CD1c-positive myeloid dendritic cell (primary cell): ENCODE data around the gene HILPDA.
"Not testable (repeated sequence)": the region's sequence is repeated elsewhere in the genome, so short reads cannot be mapped to it uniquely, and the experiment has no call there.

Experiments used
- DNase-seq: peaks from one replicate; pipeline ENCODE4 v3.0.0-alpha.2; 2016; ENCODE audit errors: extremely low spot score

The HILPDA gene

DNA sequence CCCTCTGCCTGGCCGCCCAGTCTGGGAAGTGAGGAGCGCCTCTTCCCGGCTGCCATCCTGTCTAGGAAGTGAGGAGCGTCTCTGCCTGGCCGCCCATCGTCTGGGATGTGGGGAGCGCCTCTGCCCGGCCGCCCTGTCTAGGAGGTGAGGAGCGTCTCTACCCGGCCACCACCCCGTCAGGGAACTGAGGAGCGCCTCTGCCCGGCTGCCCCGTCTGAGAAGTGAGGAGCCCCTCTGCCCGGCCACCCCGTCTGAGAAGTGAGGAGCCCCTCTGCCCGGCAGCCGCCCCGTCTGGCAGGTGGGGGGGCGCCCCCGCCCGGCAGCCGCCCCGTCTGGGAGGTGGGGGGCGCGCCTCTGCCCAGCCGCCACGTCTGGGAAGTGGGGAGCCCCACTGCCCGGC is 7.7 kb downstream of the HILPDA start:
- not testable (repeated sequence) for DNase-seq

DNA sequence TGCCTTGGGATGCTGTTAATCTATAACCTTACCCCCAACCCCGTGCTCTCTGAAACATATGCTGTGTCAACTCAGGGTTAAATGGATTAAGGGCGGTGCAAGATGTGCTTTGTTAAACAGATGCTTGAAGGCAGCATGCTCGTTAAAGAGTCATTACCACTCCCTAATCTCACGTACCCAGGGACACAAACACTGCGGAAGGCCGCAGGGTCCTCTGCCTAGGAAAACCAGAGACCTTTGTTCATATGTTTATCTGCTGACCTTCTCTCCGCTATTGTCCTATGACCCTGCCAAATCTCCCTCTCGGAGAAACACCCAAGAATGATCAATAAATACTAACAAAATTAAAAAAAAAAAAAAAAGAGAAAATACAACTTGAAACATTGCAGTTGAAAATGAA is 8.3 kb downstream of the HILPDA start:
- DNase-seq, result not testable (repeated sequence)

DNA sequence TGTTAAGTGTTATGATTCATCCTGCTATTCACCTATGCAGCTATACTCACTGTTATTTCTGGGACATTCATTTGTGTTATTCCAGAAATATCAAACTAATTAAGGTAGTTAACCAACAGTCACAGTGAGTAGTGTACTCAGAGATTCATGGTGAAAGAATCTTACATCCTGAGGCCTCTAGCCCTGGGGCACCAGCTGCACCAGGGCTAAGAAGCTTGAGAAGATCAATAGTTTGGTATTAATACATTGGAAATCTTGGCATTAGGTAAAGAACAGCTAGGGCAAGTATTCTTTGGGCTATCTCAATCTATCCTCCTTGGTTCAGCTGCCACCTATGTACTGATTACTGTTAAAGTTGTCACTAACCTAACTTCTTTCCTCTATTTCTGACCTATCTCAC is 11.2 kb downstream of the HILPDA start:
- not testable (repeated sequence) for DNase-seq

DNA sequence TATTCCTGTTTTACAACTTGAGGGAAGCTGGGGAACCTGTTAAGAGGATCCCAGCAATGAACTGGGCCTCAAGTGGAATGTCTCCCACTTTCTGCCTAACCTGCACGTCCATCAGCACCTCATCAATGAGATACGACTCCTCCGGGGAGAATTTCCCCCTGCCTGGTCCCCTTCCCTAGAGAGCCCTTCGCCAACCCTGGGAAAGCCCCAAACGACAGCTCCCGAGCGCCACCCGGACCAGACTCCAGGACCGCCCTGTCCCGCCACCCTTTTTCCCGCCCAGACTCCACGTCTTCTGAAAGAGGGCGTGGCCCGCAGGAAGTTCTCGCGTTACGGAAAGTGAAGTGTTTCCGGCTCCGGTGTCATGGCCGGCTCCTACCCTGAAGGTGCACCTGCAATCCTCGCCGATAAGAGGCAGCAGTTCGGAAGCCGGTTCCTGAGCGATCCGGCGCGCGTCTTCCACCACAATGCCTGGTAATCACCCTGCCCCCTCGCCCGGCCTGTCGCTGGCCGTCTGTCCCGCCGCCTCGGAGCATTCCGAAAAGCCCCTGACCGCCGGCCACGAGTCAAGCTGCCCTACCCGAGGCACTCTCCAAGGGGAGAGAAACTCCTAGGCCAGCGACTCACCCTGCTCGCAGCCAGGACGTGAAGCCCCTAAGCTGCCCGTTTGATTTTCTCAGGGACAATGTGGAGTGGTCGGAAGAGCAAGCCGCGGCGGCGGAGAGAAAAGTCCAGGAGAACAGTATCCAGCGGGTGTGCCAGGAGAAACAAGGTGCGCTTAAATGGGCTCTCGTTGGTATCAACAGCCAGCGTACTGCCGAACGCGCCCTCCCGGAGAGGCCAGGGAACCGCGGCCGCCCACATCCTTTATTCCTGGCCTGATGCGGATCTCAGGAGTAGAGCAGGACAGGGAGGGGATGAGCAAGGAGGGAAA is 21.0 kb downstream of the HILPDA start, which contains the start of gene METTL2B:
METTL2B (plus strand) TSS at position 347 of the 934 bp plus-strand sequence; CDS start at position 365, 18 bp downstream.
- peak; percentile 96 for DNase-seq

DNA sequence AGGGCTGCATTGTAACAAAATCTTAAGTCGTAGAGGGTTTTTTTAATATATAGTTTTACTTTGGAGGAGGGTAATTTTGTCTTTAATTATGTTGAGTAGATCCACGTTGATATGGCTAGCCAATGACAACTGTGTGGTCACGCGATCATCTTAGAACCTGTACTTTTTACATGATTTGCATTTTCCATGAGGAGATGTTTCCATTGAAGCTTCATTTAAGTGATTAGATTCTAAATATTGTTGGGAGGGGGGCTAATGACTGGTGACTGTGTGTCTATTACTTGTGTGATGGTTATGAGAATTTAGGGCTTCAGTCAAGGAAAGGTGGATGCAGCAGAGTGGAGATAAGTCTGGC is 21.6 kb downstream of the HILPDA start:
- DNase-seq, result not testable (repeated sequence)

DNA sequence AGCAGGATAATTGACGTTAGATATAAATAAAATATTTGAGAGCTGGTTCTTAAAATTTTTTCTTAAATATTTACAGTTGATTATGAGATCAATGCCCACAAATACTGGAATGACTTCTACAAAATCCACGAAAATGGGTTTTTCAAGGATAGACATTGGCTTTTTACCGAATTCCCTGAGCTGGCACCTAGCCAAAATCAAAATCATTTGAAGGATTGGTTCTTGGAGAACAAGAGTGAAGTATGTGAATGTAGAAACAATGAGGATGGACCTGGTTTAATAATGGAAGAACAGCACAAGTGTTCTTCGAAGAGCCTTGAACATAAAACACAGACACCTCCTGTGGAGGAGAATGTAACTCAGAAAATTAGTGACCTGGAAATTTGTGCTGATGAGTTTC is 23.4 kb downstream of the HILPDA start:
- not testable (repeated sequence) for DNase-seq

DNA sequence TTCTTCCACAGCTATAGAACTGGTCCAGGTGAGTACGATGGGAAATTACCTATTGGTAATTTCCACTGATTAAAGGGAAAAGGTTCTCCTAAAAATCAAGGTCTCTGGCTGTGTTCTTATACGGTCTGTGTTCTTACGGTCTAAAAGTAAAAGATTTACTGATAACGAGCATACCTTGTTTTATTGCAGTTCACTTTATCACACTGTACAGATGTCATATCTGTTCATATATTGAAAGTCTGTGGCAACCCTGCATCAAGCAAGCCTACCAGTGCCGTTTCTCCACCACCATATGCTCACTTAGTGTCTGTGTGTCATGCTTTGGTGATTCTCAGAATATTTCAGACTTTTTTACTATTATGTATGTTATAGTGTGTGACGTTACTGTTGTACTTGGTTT is 32.5 kb downstream of the HILPDA start:
- not testable (repeated sequence) for DNase-seq

DNA sequence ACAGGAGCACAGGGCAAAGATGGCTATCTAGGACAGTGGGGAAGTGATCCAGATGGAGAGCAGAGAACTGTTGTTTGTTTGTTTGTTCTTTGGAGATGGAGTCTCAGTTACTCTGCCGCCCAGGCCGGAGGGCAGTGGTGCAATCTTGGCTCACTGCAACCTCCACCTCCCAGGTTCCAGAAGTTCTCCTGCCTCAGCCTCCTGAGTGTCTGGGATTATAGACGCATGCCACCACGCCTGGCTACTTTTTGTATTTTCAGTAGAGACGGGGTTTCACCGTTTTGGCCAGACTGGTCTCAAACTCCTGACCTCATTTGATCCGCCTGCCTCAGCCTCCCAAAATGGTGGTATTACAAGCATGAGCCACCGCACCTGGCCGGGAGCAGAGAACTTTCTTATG is 41.7 kb downstream of the HILPDA start:
- DNase-seq, result no peak

DNA sequence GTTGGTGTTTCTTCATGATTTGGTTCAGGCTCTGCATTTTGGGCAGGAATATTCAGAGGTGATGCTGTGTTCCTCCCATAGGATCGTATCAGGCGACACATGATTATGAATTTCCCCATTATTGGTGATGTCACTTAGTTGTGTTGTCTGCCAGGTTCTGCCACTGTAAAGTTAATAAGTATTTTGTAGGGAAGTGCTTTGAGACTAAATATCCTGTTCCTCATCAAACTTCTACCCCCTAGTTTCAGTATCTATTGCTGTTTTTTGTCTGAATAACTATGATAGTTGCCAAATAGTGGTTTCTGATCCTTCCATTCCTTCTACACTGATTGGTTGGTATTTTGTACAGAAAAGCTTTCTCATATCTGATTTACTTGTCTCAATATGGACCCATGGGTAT is 49.7 kb downstream of the HILPDA start:
- DNase-seq, result peak; percentile 29

DNA sequence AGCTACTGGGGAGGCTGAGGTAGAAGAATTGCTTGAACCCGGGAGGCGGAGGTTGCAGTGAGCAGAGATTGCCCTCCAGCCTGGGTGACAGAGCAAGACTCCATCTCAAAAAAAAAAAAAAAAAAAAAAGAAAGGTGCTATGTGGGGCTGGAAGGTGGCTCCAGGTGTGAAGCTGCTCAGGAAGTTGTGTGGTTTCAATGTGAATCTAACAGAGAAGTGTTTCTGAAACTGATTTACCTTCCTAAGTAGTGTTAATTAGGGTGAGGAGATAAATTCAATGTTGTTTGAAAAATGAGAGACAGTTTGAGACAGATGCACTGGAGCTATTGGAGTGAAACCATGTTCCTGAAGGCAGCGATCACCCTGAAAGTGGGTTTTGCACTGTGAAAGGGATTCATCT is 51.1 kb downstream of the HILPDA start:
- DNase-seq, result not testable (repeated sequence)

DNA sequence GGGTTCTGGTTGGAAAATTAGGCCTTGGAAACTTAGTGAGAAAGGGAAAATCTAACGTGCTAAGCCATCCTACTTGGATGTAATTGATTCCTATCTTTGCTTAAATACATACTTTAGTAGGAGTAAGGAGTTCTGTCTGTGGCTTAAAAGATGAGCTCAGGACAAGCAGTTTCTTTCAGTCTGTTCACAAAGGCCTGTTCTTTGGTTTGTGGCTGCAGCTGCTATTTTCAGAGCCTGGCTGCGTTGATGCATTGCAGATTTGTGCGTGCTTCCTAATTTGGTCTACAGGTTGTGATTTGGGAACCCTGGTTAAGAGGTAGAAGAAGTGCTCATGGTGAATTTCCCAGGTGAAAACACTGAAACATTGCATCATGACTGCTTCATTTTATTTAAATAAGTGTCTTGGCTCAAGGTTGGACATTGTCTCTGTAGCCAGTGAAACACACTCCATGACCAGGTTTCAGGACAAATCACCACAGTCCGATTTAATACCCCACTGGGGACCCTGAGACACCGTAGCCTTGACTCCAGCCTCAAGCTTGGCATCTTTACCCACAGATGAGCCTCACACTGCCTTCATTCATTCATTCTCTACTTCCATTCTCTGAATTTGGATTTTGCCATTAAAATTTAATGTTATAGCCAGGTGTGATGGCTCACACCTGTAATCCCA is 51.8 kb downstream of the HILPDA start:
- DNase-seq, result not testable (repeated sequence)
